Dendritic cell treated with granulocyte-macrophage colony-stimulating factor and Interleukin-4, amounts not matched to agents 40 ng/mL and 50 ng/mL, for 4 days (primary cell): ENCODE data around the gene RTF1.

Experiments used
- H3K27ac Mint-ChIP-seq: one replicate; pipeline ENCODE4 v1.8.0; 2022; ENCODE audit warnings: mild to moderate bottlenecking, mixed read lengths
- H3K27me3 Mint-ChIP-seq: one replicate; pipeline ENCODE4 v1.8.0; 2022; ENCODE audit warnings: mild to moderate bottlenecking, mixed read lengths
- H3K36me3 Mint-ChIP-seq: one replicate; pipeline ENCODE4 v1.8.0; 2022; ENCODE audit warnings: low read depth, mixed read lengths
- H3K4me1 Mint-ChIP-seq: one replicate; pipeline ENCODE4 v1.8.0; 2022; ENCODE audit warnings: low read depth, mixed read lengths
- H3K4me3 Mint-ChIP-seq: one replicate; pipeline ENCODE4 v1.8.0; 2022; ENCODE audit warnings: mild to moderate bottlenecking, moderate library complexity, mixed read lengths
- H3K9me3 Mint-ChIP-seq: one replicate; pipeline ENCODE4 v1.8.0; 2022; ENCODE audit warnings: mixed read lengths
- intact Hi-C: fragments of 100-400 bp; cut with micrococcal nuclease; formaldehyde crosslinking; loops from one replicate; pipeline ENCODE4 v1.15.0; 2022

RTF1 gene

DNA sequence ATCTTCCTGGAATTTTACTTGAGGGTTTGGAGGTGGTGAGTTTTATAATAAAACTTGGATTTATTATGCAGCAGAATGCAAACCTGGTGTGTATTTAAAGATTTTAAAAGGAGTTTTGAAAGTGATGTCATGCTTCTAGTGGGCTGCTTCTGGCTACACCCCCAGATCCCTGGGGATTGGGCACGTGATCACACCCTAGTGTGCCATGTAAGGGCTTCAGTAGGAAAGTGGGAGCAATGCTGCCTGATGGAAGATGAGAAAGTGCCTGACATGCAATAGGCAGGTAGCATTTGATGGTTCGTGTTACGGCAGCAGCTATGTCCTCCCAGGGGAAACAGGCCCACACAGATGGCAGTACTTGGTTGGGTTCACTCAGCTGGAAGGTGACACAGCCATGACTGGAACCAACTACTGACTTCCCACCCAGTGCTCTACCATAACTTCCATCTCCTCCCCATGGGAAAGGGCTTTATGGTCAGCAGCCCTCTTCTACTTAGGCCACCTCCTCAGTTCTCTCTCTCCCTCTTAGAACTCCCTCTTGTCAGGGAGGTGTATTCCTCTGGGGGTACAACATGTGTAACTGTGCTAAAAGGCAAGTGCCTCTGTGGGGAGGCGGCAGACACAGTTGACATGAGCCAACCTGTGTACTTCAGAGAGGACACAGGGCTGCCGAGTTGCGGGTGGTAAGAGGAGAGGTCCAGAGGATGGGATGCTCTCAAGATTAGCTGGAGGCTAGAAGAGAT is 82.4 kb downstream of the RTF1 start:
- peaks cover 41% of the 10 kb centered on the region for H3K4me1 Mint-ChIP-seq
- no peaks in the 10 kb centered on the region for H3K36me3 Mint-ChIP-seq
- H3K9me3 Mint-ChIP-seq: no peaks in the 10 kb centered on the region
- H3K4me3 Mint-ChIP-seq: no peak overlapping the region
- intact Hi-C loops: no loop called here
- peaks cover 97% of the 10 kb centered on the region for H3K27me3 Mint-ChIP-seq
- no peak overlapping the region for H3K27ac Mint-ChIP-seq

DNA sequence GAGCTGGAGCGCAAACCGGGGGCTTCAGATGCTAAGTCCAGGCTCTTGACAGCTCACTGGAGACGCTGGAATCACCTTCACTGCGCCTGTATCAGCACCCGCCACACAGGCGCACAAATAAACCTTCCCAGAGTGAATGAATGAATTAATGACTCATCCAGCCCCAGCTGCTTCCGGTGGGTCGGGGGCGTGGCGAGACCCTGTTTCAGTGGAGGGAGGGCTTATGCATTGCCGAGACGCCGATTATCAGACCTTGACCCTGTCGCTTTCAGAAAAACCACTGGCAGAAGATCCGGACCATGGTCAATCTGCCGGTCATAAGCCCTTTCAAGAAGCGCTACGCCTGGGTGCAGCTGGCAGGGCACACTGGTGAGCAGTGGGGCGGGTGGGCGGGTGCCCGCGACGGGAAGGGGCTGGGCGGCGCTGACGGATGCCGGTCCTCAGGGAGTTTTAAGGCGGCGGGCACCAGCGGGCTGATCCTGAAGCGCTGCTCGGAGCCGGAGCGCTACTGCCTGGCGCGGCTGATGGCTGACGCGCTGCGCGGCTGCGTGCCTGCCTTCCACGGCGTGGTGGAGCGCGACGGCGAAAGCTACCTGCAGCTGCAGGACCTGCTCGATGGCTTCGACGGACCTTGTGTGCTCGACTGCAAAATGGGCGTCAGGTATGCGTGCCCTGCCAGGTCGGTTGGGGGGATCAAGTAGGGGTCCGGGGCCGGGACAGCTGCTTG is 84.5 kb downstream of the RTF1 start:
- Mint-ChIP-seq H3K4me3 (peak overlapping the region; percentile 68), H3K9me3 (no peaks in the 10 kb centered on the region), H3K36me3 (no peaks in the 10 kb centered on the region), H3K27ac (no peak overlapping the region), H3K4me1 (peaks cover 29% of the 10 kb centered on the region), H3K27me3 (peaks cover 89% of the 10 kb centered on the region)
- intact Hi-C loops: no loop called here

DNA sequence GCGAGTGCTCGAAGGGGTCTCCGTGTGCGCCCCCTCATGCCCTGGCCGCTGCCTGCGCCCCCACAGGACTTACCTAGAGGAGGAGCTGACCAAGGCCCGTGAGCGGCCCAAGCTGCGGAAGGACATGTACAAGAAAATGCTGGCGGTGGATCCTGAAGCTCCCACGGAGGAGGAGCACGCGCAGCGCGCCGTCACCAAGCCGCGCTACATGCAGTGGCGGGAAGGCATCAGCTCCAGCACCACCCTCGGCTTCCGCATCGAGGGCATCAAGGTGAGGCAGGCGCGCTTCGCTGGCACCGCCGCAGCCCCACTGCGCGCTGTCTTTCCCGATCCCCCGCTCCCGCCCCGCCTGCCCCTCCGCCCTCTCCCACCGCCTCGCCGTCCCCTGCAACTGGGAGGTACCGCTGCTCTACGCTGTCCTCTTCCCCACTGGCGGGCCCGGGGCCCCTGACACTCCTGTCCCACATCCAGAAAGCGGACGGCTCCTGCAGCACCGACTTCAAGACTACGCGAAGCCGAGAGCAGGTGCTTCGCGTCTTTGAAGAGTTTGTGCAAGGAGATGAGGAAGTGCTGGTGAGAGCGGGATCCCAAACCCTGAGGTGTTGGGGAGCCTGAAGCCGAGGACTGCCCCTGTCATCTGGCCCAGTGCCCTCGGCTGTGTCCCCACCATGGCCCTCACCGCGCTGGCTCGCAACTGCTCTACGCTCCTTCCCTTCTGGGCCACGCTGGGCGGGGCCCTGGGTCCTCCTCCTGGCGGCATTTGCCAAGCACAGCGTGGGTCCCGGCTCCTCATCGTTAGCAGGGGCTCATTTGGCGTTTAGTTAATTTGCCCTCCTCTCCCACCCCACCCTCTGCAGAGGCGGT is 85.3 kb downstream of the RTF1 start:
- Mint-ChIP-seq H3K27ac (no peak overlapping the region), H3K9me3 (no peaks in the 10 kb centered on the region), H3K4me1 (peaks cover 29% of the 10 kb centered on the region), H3K27me3 (peaks cover 84% of the 10 kb centered on the region), H3K36me3 (no peaks in the 10 kb centered on the region), H3K4me3 (peak overlapping the region; percentile 68)
- intact Hi-C loops: no loop called here

DNA sequence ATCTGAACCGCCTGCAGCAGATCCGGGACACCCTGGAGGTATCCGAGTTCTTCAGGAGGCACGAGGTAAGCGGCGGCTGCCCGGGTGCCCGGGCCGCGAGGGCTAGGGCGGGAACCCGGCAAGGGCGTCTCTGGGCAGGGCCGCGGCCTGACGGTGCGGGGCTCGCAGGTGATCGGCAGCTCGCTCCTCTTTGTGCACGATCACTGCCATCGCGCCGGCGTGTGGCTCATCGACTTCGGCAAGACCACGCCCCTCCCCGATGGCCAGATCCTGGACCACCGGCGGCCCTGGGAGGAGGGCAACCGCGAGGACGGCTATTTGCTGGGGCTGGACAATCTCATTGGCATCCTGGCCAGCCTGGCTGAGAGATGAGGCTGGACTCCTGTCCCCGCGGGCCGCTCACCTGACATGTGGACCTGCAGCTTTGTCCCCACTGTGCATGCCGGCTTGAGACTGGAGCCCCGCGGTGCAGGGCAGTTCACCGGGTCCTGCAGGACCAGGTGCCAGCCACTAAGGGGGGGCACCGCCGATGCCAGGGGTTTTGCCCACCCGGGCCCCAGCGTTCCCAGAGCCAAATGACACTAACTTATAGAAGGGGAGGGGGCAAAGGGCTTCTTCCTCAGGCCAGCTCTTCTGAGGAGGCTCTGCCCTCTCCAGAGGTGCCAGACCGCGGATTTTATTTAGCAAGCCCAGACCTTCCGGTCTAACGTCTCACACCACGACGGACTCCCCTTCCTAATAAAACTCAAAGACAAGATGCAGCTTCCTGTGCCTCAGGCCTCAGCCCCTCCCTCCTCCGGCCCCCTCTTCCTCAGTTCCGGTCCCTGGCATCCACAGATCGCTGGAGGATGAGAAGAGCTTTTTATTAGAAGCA is 86.1 kb downstream of the RTF1 start:
- H3K4me1 Mint-ChIP-seq: peaks cover 29% of the 10 kb centered on the region
- intact Hi-C loops: no loop called here
- H3K4me3 Mint-ChIP-seq: peak overlapping the region; percentile 68
- peaks cover 81% of the 10 kb centered on the region for H3K27me3 Mint-ChIP-seq
- H3K27ac Mint-ChIP-seq: no peak overlapping the region
- no peaks in the 10 kb centered on the region for H3K9me3 Mint-ChIP-seq
- no peaks in the 10 kb centered on the region for H3K36me3 Mint-ChIP-seq

DNA sequence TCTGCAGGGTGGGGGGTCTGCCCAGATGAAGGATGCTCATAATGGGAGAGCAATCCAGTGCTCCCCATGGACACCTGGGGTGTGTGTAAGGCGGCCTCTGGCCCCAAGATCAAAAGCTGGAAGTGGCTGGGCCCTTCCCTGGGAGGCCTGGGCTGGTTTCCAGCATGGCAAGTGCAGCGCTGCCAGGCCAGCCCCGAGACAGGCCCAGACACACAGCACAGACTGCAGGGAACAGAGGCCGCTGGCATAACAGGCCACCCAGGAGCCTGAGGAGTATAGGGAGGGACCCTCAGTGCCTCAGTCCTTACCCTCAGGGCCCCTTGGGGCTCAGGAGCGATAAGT is 86.7 kb downstream of the RTF1 start:
- Mint-ChIP-seq H3K4me1 (peaks cover 29% of the 10 kb centered on the region), H3K27me3 (peaks cover 76% of the 10 kb centered on the region), H3K4me3 (peak overlapping the region; percentile 14), H3K27ac (no peak overlapping the region), H3K9me3 (no peaks in the 10 kb centered on the region), H3K36me3 (no peaks in the 10 kb centered on the region)
- intact Hi-C loops: no loop called here

DNA sequence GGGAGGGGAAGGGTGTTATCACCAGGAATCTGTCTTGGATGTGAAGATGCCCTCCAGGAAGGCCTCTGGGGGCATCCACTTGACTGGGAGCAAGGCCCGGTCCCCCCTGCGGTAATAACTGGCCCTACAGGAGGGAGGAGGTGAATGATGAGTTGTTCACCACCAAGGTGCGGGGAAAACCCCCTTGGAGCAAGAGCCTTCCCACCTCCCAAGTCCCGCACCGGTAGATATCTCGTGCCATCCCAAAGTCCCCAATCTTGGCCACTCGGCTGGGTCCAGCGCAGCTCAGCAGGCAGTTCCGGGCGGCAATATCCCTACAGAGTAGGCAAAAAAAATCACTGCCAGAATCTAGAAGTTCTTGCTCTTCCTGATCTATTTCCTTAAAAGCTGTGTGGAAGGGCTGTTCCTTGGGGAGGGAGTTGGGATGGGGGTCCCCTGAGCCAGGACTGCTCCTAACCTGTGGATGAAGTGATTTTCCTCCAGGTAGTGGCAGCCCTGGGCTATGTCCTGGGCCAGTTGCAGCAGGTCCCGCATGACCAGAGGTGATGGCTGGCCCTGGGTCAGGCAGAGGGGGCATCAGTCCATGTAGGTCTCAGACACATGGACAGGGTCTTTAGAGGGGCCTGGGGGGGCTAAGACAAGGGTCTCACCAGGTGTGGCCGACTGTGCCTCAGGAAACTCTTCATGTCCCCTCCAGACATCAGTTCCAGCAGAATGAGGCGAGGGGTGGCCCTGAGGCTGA is 88.0 kb downstream of the RTF1 start:
- peaks cover 29% of the 10 kb centered on the region for H3K4me1 Mint-ChIP-seq
- peaks cover 70% of the 10 kb centered on the region for H3K27me3 Mint-ChIP-seq
- H3K27ac Mint-ChIP-seq: no peak overlapping the region
- no peak overlapping the region for H3K4me3 Mint-ChIP-seq
- H3K36me3 Mint-ChIP-seq: no peaks in the 10 kb centered on the region
- H3K9me3 Mint-ChIP-seq: no peaks in the 10 kb centered on the region
- intact Hi-C loops: no loop called here

DNA sequence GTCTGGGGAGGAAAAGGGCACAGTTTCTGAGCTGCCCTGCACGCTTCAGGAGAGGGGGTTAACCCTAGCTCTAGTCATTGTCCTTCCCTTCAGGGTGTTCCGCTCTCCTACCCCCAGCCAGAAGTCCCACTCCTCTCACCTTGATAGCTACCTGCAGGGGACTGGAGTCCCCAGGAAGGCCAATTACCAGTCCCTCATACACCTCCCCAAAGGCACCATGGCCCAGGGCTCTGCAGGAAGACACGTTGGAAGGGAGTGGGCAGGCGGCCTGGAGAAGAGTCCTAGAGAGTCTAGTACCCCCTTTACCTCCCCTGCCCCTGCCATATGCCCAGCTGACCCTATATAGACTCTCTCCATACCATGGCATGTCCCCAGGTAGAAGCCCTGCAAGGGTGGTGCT is 88.9 kb downstream of the RTF1 start:
- H3K27ac Mint-ChIP-seq: no peak overlapping the region
- H3K9me3 Mint-ChIP-seq: no peaks in the 10 kb centered on the region
- peaks cover 70% of the 10 kb centered on the region for H3K27me3 Mint-ChIP-seq
- intact Hi-C loops: no loop called here
- no peak overlapping the region for H3K4me3 Mint-ChIP-seq
- H3K36me3 Mint-ChIP-seq: no peaks in the 10 kb centered on the region
- H3K4me1 Mint-ChIP-seq: peaks cover 29% of the 10 kb centered on the region

DNA sequence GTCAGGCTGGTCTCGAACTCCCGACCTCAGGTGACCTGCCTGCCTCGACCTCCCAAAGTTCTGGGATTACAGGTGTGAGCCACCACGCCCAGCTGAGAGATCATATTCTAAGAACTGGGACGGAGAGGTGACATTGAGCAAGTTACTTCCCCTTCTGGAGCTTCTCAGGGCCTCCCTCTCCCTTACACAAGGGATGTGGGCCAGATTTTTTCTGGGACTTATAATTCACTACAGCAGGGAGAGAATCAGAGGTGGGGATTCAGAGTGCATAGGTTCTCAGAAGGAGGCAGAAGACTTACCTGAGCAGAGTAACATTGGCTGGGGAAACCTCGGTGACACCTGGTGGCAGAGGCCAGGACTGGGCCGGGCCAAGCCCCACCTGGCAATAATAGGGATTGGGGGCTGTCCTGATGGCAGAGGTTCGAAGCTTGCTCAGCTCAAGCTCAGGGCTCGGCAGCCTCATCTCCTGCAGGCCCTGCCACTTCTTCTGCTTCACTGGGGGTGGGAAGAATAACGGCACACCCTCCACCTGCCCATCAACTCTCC is 90.0 kb downstream of the RTF1 start:
- Mint-ChIP-seq H3K27ac (no peak overlapping the region), H3K4me1 (peaks cover 19% of the 10 kb centered on the region), H3K4me3 (no peak overlapping the region), H3K27me3 (peaks cover 67% of the 10 kb centered on the region), H3K36me3 (no peaks in the 10 kb centered on the region), H3K9me3 (no peaks in the 10 kb centered on the region)
- intact Hi-C loops: no loop called here

DNA sequence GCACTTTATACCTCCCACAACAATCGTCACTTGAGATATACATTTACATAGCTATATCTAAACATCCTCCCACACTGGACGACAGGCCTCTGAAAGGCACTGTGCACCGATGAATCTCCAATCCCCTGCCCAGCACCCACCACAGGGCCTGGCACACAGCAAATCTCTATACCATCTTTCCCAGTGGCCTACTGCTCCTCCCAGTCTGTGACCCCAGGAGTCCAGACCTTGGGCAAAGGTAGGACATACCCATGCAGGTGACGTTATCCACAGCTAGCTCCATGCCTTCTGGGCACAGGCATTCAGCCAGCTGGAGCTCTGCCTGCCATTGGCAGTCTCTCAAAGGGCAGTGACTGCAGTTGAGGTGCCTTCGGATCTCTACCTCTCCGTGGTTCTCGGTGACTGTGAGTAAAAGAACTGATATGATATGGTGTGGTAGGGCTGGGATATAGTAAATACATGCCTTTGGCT is 91.0 kb downstream of the RTF1 start:
- Mint-ChIP-seq H3K4me1 (peaks cover 19% of the 10 kb centered on the region), H3K27me3 (peaks cover 67% of the 10 kb centered on the region), H3K4me3 (no peak overlapping the region), H3K9me3 (no peaks in the 10 kb centered on the region), H3K27ac (no peak overlapping the region), H3K36me3 (no peaks in the 10 kb centered on the region)
- intact Hi-C loops: no loop called here

DNA sequence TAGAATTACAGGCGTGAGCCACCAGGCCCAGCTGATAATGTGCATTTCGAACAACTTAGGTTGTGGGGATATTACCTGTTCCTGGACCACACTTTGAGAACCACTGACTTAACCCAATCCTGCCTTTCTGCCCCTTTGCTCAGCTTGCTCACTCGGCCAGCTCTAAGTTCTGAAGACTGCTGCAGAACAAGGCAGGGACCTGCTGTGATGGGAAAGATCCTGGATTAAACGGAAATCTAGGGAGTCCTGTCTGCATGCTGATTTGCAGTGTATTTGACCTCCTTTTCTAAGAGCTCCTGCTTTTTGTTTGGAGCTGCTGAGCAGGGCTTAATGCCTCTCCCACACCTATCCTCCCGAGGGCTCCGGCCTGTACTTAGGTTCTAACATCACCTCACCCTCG is 93.8 kb downstream of the RTF1 start:
- Mint-ChIP-seq H3K27me3 (peaks cover 61% of the 10 kb centered on the region), H3K36me3 (no peaks in the 10 kb centered on the region)

DNA sequence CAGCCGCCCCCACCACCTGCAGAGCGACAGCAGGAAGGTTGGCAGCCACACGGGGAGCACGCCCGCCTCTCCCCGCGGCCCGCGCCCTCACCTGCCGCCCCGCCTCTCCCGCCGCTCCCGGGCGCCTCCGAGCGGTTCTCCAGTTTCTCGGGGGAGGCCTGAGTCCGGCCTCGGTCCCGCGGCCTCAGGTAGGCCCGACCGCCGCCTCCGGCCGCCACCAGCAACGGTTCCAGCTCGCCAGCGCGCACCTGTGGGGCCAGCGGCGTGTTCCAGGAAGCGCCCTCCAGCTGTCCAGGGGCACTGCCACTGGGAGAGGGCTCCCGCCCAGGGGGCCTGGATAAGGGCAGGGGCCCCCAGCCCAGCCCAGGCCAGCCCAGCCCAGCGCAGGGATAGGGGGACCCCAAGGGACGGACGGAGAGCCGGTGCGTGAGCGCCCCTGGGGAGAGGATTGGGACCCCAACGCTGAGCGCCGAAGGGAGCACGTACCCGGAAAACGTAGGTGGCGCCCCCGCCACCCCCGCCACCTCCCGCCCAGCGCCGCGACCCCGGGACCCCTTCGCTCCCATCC is 94.5 kb downstream of the RTF1 start:
- Mint-ChIP-seq H3K4me3 (no peak overlapping the region), H3K36me3 (no peaks in the 10 kb centered on the region)

More for the DNA sequence above, 93.8 kb downstream of the RTF1 start:
- Mint-ChIP-seq H3K27ac (no peak overlapping the region), H3K4me3 (no peak overlapping the region), H3K4me1 (peaks cover 22% of the 10 kb centered on the region), H3K9me3 (no peaks in the 10 kb centered on the region)
- intact Hi-C loops: loop anchor here (5.0 kb wide), 1 partner anchor 47 kb away; the partner anchor contains the start of gene TYRO3

DNA sequence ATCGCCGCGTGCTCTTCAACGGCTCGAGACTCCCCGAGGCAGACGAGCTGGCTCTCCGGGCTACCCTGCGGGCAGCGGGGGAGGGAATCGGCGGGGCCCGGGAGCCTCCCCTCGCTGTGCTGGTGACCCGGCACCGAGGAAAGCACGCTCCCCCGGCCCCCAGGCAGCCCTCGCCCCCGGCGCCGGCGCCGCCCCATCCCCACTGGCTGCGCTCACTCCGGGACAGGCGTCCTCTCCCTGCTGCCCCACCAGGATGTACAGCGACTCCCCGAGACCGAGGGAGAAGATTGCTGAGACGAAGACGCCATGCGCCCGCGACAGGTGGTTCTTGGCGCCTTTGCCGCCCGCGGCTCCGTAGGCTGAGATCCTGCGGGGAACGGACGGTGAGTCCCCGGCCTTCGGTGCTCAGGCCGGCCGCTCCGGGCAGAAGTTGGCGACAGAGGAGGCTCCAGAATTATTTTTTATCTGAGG is 95.0 kb downstream of the RTF1 start:
- Mint-ChIP-seq H3K4me3 (peak overlapping the region; percentile 79), H3K4me1 (peaks cover 22% of the 10 kb centered on the region), H3K27ac (no peak overlapping the region), H3K36me3 (peaks cover 5% of the 10 kb centered on the region), H3K9me3 (no peaks in the 10 kb centered on the region), H3K27me3 (peaks cover 57% of the 10 kb centered on the region)
- intact Hi-C loops: loop anchor here (5.0 kb wide), 1 partner anchor 45 kb away; the partner anchor contains the start of gene TYRO3

More for the DNA sequence above, 94.5 kb downstream of the RTF1 start:
- Mint-ChIP-seq H3K9me3 (no peaks in the 10 kb centered on the region), H3K4me1 (peaks cover 22% of the 10 kb centered on the region), H3K27ac (no peak overlapping the region), H3K27me3 (peaks cover 59% of the 10 kb centered on the region)
- intact Hi-C loops: loop anchor here (5.0 kb wide), 1 partner anchor 46 kb away; the partner anchor contains the start of gene TYRO3
